ENCODE data around the gene BLMH. TPM values are rescaled to one million over a fixed set of nuclear protein-coding genes. Genes with fewer than 3 reads are reported as not detected.
A peak's percentile ranks its signal among the peaks of the same experiment; 100 is the strongest.

BLMH gene
- total and polyA plus RNA-seq, 4 donors = 4.2 to 17.5 (median 12.9) TPM

DNA sequence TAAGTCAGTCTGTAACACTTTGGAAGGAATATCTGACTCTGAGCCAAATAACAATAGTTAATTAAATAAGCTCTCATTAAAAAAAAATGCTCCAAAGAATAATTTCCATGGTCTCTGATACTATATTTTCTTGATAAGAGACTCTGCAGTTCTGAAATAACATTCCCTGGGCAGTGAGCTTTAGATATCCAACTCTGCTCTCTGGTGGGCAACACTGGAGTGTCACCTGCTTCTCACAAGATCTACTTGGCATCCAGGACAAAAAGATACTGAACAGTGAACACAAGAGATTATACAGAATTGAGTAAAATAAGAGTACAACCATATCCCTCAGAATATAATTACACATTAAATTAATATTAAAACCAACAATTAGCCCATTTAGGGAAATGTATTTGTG, 13.7 kb downstream of the BLMH start:
- TF ChIP-seq CTCF (IDR thresholded peaks at IDR 0.05; ENCODE audit: low read depth, low read length, missing input control) = peak; percentile 69
- TF ChIP-seq TAF1 (conservative IDR thresholded peaks at IDR 0.05) = no peak
- peak; percentile 88 to 92 for TF ChIP-seq RAD21 (IDR thresholded peaks at IDR 0.05)
- no peak for DNase-seq (ENCODE audit: low spot score)
- Histone ChIP-seq H3K27me3 (ENCODE audit: control insufficient read depth in 4 of 4, insufficient read depth in 4 of 4, low read length in 3 of 4) (no peaks in the 10 kb centered on the region), H3K4me1 (ENCODE audit: control insufficient read depth in 4 of 4, insufficient read depth in 4 of 4, low read length in 3 of 4) (no peaks in the 10 kb centered on the region), H3K9me3 (ENCODE audit: control insufficient read depth in 4 of 4, low read length in 3 of 4) (no peaks in the 10 kb centered on the region), H3K4me3 (ENCODE audit: low read depth in 1 of 3, low read length in 3 of 3) (no peak overlapping the region), H3K9ac (ENCODE audit: low read depth in 1 of 2, low read length in 2 of 2) (no peak overlapping the region), H3K36me3 (ENCODE audit: control insufficient read depth in 4 of 4, insufficient read depth in 3 of 4, low read depth in 1 of 4, low read length in 3 of 4) (peaks cover 4 to 18% (median 13%) of the 10 kb centered on the region in 4 donors), H3K27ac (ENCODE audit: low read depth in 1 of 2, low read length in 2 of 2) (no peak overlapping the region)

- WGBS = 91% methylated on average over 2 of the region's 2 CpGs
These were observed 15.8 kb downstream of the BLMH start for GRCh38 chr17:30275911-30276310.

DNA sequence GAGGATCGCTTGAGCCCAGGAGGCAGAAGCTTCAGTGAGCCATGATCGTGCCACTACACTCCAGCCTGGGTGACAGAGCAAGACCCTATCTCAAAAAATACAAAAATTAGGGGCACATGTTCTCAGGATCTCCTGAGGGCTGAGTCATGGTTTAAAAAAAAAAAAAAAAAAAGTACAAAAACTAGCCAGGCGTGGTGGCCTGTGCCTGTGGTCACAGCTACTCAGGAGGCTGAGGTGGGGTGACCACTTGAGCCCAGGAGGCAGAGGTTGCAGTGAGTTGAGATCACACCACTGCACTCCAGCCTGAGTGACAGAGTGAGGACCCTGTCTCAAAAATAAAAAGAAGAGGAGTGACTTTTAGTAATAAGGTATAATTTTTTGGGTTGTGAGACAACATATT, 16.9 kb downstream of the BLMH start:
- Histone ChIP-seq H3K27ac (ENCODE audit: low read depth in 1 of 2, low read length in 2 of 2) (no peak overlapping the region), H3K4me1 (ENCODE audit: control insufficient read depth in 4 of 4, insufficient read depth in 4 of 4, low read length in 3 of 4) (no peaks in the 10 kb centered on the region), H3K36me3 (ENCODE audit: control insufficient read depth in 4 of 4, insufficient read depth in 3 of 4, low read depth in 1 of 4, low read length in 3 of 4) (peaks cover 11 to 35% (median 16%) of the 10 kb centered on the region in 4 donors), H3K9me3 (ENCODE audit: control insufficient read depth in 4 of 4, low read length in 3 of 4) (no peaks in the 10 kb centered on the region), H3K27me3 (ENCODE audit: control insufficient read depth in 4 of 4, insufficient read depth in 4 of 4, low read length in 3 of 4) (no peaks in the 10 kb centered on the region), H3K4me3 (ENCODE audit: low read depth in 1 of 3, low read length in 3 of 3) (no peak overlapping the region), H3K9ac (ENCODE audit: low read depth in 1 of 2, low read length in 2 of 2) (no peak overlapping the region)
- WGBS = over 99% methylated on average over 3 of the region's 3 CpGs
- DNase-seq (ENCODE audit: low spot score) = no peak
- TF ChIP-seq HNF4A (conservative IDR thresholded peaks at IDR 0.05) (no peak), RAD21 (IDR thresholded peaks at IDR 0.05) (no peak), GABPA (IDR thresholded peaks at IDR 0.05 in 1 of 2, conservative IDR thresholded peaks at IDR 0.05 in 1 of 2) (no peak), NR2F2 (IDR thresholded peaks at IDR 0.05) (no peak), JUND (IDR thresholded peaks at IDR 0.05) (no peak), FOXA1 (IDR thresholded peaks at IDR 0.05) (no peak), SP1 (IDR thresholded peaks at IDR 0.05) (no peak), CTCF (IDR thresholded peaks at IDR 0.05; ENCODE audit: low read depth, low read length, missing input control) (no peak)
- TF ChIP-seq, protein P1, sequence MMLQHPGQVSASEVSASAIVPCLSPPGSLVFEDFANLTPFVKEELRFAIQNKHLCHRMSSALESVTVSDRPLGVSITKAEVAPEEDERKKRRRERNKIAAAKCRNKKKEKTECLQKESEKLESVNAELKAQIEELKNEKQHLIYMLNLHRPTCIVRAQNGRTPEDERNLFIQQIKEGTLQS (IDR thresholded peaks at IDR 0.05) = no peak
- TF ChIP-seq, protein P2, sequence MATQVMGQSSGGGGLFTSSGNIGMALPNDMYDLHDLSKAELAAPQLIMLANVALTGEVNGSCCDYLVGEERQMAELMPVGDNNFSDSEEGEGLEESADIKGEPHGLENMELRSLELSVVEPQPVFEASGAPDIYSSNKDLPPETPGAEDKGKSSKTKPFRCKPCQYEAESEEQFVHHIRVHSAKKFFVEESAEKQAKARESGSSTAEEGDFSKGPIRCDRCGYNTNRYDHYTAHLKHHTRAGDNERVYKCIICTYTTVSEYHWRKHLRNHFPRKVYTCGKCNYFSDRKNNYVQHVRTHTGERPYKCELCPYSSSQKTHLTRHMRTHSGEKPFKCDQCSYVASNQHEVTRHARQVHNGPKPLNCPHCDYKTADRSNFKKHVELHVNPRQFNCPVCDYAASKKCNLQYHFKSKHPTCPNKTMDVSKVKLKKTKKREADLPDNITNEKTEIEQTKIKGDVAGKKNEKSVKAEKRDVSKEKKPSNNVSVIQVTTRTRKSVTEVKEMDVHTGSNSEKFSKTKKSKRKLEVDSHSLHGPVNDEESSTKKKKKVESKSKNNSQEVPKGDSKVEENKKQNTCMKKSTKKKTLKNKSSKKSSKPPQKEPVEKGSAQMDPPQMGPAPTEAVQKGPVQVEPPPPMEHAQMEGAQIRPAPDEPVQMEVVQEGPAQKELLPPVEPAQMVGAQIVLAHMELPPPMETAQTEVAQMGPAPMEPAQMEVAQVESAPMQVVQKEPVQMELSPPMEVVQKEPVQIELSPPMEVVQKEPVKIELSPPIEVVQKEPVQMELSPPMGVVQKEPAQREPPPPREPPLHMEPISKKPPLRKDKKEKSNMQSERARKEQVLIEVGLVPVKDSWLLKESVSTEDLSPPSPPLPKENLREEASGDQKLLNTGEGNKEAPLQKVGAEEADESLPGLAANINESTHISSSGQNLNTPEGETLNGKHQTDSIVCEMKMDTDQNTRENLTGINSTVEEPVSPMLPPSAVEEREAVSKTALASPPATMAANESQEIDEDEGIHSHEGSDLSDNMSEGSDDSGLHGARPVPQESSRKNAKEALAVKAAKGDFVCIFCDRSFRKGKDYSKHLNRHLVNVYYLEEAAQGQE (IDR thresholded peaks at IDR 0.05) = no peak

More at GRCh38 chr17:30275911-30276310, 15.8 kb downstream of the BLMH start:
- no peak overlapping the region for H3K4me3 ChIP-seq (ENCODE audit: low read depth in 1 of 3, low read length in 3 of 3)
- H3K4me1 ChIP-seq (ENCODE audit: control insufficient read depth in 4 of 4, insufficient read depth in 4 of 4, low read length in 3 of 4) = no peaks in the 10 kb centered on the region
- H3K9ac ChIP-seq (ENCODE audit: low read depth in 1 of 2, low read length in 2 of 2) = no peak overlapping the region
- no peaks in the 10 kb centered on the region for H3K27me3 ChIP-seq (ENCODE audit: control insufficient read depth in 4 of 4, insufficient read depth in 4 of 4, low read length in 3 of 4)
- TF ChIP-seq TAF1 (conservative IDR thresholded peaks at IDR 0.05) (no peak), CTCF (IDR thresholded peaks at IDR 0.05; ENCODE audit: low read depth, low read length, missing input control) (no peak), RXRA (IDR thresholded peaks at IDR 0.05) (no peak), JUND (IDR thresholded peaks at IDR 0.05) (no peak), YY1 (IDR thresholded peaks at IDR 0.05) (no peak), NR2F2 (IDR thresholded peaks at IDR 0.05) (no peak), HNF4A (conservative IDR thresholded peaks at IDR 0.05) (no peak)
- no peak for DNase-seq (ENCODE audit: low spot score)
- H3K9me3 ChIP-seq (ENCODE audit: control insufficient read depth in 4 of 4, low read length in 3 of 4) = no peaks in the 10 kb centered on the region
- no peak overlapping the region for H3K27ac ChIP-seq (ENCODE audit: low read depth in 1 of 2, low read length in 2 of 2)
- H3K36me3 ChIP-seq (ENCODE audit: control insufficient read depth in 4 of 4, insufficient read depth in 3 of 4, low read depth in 1 of 4, low read length in 3 of 4) = peaks cover 11 to 36% (median 17%) of the 10 kb centered on the region in 4 donors
